Central memory CD4-positive, alpha-beta T cell (primary cell): ENCODE results near the gene BRMS1.
A peak's percentile ranks its signal among the peaks of the same experiment; 100 is the strongest.
"Not testable (repeated sequence)": the region's sequence is repeated elsewhere in the genome, so short reads cannot be mapped to it uniquely, and the experiment has no call there.

Source experiments
- DNase-seq: peaks from one replicate; pipeline ENCODE4 v3.0.0; 2022

Gene BRMS1

DNA sequence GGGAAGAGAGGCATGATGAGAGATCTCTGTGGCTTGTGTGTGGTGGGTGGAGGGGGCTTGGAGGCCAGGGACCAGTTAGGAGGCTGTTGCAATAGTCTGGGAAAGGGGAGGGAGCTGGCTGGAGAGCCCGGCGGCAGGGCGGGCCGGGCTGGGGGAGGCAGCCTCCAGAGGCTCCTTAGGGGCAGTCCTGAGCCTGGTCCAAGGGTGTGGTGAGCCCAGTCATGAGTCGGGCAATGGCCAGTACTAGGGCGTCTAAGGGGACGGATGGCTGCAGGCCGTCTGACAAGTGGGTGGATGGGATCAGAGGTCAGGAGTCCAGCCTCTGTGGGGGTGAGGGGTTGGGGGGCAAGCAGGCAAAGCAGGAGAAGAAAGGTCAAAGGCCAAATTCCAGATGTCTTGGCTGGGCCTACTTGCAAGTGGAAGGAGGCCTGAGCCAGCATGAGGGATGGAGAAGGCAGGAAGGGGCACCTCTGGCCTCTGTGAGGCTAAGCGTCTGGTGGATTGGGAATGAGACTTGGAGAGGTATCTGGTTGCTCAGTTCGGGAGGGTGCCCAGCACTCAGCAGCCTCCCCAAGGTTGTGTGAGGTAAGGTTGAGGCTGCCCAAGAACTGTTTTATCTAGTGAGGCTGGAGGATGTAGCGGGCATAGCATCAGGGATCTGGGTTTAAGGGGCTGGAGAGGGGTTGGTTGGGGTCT lies 22.0 kb downstream of the BRMS1 start:
- DNase-seq, result no peak

DNA sequence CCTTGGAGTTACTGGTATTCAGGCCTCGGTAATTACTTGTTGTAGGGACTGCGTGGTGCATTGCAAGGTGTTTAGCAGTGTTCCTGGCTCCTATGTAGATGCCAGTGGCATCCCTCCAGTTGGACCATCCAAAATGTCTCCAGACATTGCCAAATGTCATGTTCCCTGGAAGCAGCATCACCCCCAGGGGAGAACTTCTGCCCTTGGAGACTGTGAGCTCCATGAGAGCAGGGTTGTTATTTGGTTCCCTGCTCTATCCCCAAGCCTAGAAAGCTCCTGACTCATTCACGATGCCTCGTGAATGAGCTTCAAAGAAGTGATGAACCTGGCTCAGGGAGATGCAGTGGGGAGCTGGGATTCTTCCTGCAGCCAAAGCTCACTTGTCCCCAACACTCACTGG lies 23.3 kb downstream of the BRMS1 start:
- DNase-seq, result no peak

DNA sequence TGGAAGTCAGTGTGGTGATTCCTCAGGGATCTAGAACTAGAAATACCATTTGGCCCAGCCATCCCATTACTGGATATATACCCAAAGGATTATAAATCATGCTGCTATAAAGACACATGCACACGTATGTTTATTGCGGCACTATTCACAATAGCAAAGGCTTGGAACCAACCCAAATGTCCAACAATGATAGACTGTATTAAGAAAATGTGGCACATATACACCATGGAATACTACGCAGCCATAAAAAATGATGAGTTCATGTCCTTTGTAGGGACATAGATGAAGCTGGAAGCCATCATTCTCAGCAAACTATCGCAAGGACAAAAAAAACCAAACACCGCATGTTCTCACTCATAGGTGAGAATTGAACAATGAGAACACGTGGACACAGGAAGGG lies 24.2 kb downstream of the BRMS1 start:
- not testable (repeated sequence) for DNase-seq

- DNase-seq, result not testable (repeated sequence)
Observed at GRCh38 chr11:66320289-66320688, 24.6 kb downstream of the BRMS1 start.

GRCh38 chr11:66318600-66318970 lies 26.3 kb downstream of the BRMS1 start:
- DNase-seq, result no peak

GRCh38 chr11:66317723-66318599 lies 26.9 kb downstream of the BRMS1 start:
- peak; percentile 53 for DNase-seq

- no peak for DNase-seq
Observed at GRCh38 chr11:66317322-66317722, 27.6 kb downstream of the BRMS1 start.

DNA sequence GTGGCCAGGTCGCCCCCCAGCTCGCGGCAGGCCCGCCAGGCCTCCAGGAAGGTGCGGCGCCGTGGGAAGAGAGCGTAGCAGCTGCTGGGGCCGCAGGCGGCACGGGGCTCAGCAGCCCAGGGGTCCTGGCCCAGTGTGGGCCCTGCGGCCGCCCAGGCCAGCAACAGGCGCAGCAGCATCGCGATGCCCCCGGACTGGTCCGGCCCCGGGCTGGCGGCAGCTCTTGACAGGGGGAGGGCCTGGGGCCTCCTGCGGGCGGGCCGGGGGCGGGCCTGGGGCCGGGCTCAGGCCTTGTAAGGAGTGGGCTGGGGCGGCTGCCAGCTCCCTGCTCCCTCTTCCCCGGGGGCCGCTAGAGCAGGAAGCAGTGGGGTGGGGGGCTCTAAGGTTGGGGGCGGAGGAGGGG lies 28.1 kb downstream of the BRMS1 start, which contains the start of gene CD248:
Gene CD248, minus strand, starts transcription at position 196 of the 403 bp plus-strand sequence. Its CDS starts 17 bp downstream, at position 179.
- DNase-seq, result no peak

GRCh38 chr11:66315921-66316811 lies 28.7 kb downstream of the BRMS1 start:
- DNase-seq, result no peak

- no peak for DNase-seq
Observed at GRCh38 chr11:66315498-66315885, 29.4 kb downstream of the BRMS1 start.

DNA sequence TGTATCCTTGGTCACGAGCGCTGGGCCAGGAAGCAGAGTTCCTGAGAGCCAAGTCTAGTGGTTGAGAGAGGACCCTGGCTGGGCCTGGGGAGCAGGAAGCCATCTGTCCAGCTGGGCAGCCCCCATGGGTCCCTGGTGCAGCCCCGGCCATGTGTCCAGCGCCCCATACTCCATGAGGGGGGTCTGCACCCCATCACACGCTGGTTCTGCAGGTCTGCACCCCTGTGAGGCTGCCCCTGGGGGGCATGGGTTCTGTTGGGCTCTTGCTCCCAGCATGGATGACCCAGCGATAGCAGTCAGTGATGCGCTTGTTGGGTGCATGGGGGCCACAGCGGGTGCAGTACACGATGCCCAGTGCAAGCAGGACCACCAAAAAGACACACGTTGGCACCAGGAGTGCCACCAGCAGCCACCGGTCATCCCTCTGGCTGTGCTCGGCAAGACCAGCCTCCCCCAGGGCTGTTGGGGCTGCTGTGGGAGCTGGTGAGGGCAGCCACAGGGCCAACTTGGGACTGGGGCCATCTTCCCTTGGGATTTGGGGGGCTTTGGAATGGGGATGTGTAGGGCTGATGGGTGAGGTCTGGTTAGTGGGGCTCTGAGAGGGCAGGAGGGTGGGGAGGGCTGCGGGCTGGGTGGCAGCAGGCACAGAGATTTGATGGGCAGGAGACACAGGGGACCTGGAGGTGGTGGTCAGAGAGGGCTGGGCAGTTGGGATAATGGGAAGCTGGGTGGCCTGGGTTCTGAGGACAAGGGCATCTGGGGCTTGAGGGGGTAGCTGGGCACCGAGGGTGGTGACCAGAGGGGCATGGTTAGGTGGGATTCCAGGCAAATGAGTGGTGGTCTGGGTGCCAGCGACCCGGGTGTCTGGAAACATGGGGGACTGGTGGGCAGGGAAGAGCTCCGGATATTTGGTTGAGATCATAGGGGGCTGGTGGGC lies 30.1 kb downstream of the BRMS1 start:
- DNase-seq, result no peak

DNA sequence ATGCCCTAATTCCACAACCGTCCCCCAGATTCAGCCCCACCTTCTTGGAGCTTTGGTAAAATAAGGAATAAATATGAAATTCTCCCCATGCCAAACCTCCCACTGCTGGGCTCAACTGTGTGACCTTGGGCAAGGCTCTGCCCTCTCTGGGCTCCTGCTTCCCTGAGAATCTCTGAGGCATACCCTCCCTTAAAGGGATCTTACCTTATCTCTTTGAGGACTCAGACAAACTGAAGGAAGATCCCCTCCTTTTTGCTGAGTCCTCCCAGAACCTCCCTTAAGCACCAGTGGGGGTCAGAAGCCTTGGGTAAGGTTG lies 30.8 kb downstream of the BRMS1 start:
- DNase-seq, result no peak

DNA sequence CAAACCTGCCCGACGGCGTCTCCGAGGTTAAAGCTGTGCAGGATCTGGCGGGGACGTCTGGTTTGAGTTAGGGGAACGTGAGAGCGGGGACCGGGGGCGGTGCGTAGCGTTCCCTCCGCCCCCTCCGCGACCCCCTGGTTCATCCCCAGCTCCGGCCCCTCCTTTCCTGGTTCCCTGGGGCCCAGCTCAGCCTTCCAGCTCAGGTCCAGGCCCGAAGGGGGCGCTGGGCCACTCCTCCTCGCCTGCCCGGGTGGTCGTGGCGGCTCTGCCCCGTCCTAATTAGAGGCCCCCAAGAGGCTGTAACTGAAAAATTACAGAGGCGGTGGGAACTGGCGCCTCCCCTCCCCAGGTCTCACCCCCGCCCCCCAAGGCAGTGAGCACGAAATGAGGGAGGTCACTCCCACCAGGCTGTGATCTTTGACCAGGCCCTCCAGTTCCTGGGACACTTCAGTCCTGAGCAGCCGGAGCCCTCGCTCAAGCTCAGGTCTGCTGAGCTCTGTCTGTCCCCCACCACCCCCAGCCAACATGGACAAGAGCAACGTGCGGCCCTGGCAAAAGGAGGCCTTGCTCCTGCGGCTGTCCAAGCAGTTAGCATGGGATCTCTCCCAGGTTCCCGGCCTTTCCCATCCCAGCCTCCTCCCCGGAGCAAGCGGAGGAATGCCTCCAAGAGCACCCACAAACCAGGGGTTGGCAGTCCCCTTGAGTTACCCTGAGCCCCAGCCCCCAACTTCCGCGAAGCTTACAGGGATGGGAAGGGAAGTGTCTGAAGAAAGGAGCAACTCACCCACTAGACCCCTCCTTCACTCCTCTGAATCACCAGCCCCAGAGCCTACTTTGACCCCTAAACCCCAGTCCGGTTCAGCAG lies 31.4 kb downstream of the BRMS1 start:
- DNase-seq, result no peak

- DNase-seq, result peak; percentile 96
Observed at GRCh38 chr11:66312549-66313320, 32.2 kb downstream of the BRMS1 start.

GRCh38 chr11:66311965-66312548 lies 32.8 kb downstream of the BRMS1 start:
- peak; percentile 98 for DNase-seq

DNA sequence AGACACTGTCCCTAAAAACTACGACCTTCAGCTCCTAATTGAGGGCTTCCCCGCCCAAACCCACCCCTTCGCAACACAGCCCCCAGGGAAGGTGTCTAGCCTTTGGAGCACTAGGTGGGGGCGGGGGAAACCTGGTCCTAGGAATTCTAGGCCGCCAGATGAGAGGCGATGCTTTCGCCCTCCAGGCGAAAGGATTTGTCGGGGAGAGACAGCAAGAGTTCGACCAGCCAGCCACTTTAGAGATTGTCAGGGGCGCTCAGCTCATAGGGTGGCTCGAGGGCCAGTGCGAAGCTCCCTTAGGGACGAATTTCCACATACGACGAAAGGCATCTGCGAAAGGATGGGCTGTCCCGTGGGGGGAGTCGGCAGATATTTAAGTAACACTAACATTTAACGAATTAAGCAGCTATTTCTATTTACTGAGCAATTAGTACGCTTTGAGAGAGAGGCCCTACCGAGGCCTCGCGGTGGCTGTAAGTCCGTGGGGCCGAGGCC lies 33.4 kb downstream of the BRMS1 start:
- no peak for DNase-seq

- not testable (repeated sequence) for DNase-seq
Observed at GRCh38 chr11:66310803-66311440, 34.0 kb downstream of the BRMS1 start.

DNA sequence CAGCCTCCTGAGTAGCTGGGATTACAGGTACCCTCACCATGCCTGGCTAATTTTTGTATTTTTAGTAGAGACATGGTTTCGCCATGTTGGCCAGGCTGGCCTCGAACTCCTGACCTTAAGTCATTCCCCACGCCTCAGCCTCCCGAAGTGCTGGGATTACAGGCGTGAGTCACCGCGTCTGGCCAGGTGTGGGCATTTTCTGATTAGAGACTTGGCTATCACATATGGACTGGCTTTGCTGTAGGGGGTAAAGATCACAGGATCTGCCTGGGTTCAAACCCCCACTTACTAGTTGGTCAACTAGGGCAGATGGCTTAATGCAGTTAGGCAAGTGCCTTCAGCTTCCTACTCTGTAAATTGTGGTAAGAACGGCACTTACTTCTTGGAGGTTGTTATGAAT lies 34.6 kb downstream of the BRMS1 start:
- DNase-seq, result no peak

DNA sequence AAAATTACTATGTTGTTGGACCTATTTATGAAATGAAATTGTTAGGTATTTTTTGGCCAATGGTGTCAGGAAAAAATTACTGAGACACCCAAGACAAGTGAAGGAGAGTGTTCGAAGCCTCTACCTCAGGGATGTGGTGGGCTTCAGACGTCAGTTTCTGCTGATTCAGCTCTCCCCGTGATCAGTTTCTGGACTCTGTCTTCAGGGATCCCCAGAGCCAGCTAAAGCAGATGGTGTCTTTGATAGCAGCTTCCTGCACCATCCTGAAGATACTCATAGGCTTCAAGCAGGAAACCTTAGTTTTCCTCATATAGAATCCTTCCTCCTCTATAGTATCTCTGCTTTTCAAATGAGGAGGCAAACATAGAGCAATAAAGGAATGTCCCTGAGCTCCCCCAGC lies 35.4 kb downstream of the BRMS1 start:
- DNase-seq, result no peak
